Fibroblast of skin of abdomen (primary cell): Measurements from ENCODE around the gene DRAM1. TPM values are rescaled to one million over a fixed set of nuclear protein-coding genes. Genes with fewer than 3 reads are reported as not detected.
A peak's percentile ranks its signal among the peaks of the same experiment; 100 is the strongest.
"Not testable (repeated sequence)": the region's sequence is repeated elsewhere in the genome, so short reads cannot be mapped to it uniquely, and the experiment has no call there.

Source experiments
- DNase-seq: peaks from one replicate; pipeline ENCODE4 v3.0.0-alpha.2; 2013
- polyA plus RNA-seq, 2 experiments: library from polyadenylated mRNA; unstranded; fragments of 120-200 nt; gene quantifications; one replicate each; pipeline ENCODE4 v1.2.1, GENCODE V29; 2013; ENCODE audit not compliant: insufficient read length in 2 of 2

The DRAM1 gene
- polyA plus RNA-seq (2013, experiment 1 of 2; ENCODE audit: insufficient read length), result 39.3 TPM
- polyA plus RNA-seq (2013, experiment 2 of 2; ENCODE audit: insufficient read length), result 40.6 TPM

- DNase-seq, result peak; percentile 90
These were observed at the start of gene DRAM1 for GRCh38 chr12:101876861-101877805. DRAM1 (plus strand) TSS chr12:101877580; CDS start chr12:101877790, 210 bp downstream.

GRCh38 chr12:101828463-101829196 lies 48.8 kb upstream of the DRAM1 start:
- no peak for DNase-seq

- no peak for DNase-seq
These were observed 47.6 kb upstream of the DRAM1 start for GRCh38 chr12:101829639-101830366.

- peak; percentile 93 for DNase-seq
These were observed 46.7 kb upstream of the DRAM1 start, which contains the start of gene GNPTAB for GRCh38 chr12:101830367-101831325. GNPTAB (minus strand) TSS chr12:101830959; CDS start chr12:101830675, 284 bp downstream.

- DNase-seq, result no peak
These were observed 45.4 kb upstream of the DRAM1 start for GRCh38 chr12:101832030-101832429.

- no peak for DNase-seq
These were observed 38.6 kb upstream of the DRAM1 start for GRCh38 chr12:101838628-101839323.

GRCh38 chr12:101839324-101840283 lies 37.8 kb upstream of the DRAM1 start:
- DNase-seq, result peak; percentile 57

- no peak for DNase-seq
These were observed 36.3 kb upstream of the DRAM1 start for GRCh38 chr12:101841069-101841468.

GRCh38 chr12:101845137-101845711 lies 32.2 kb upstream of the DRAM1 start:
- DNase-seq, result no peak

- DNase-seq, result no peak
These were observed 30.1 kb upstream of the DRAM1 start for GRCh38 chr12:101847325-101847724.

GRCh38 chr12:101850199-101850598 lies 27.2 kb upstream of the DRAM1 start:
- DNase-seq, result no peak

GRCh38 chr12:101852998-101853397 lies 24.4 kb upstream of the DRAM1 start:
- DNase-seq, result no peak

GRCh38 chr12:101854747-101855146 lies 22.6 kb upstream of the DRAM1 start:
- no peak for DNase-seq

- DNase-seq, result peak; percentile 69
These were observed 22.0 kb upstream of the DRAM1 start for GRCh38 chr12:101855364-101855884.

GRCh38 chr12:101855976-101856375 lies 21.4 kb upstream of the DRAM1 start:
- DNase-seq, result no peak

GRCh38 chr12:101856614-101857013 lies 20.8 kb upstream of the DRAM1 start:
- DNase-seq, result not testable (repeated sequence)

- DNase-seq, result peak; percentile 96
These were observed 20.3 kb upstream of the DRAM1 start for GRCh38 chr12:101857043-101857558.

GRCh38 chr12:101858361-101858760 lies 19.0 kb upstream of the DRAM1 start:
- DNase-seq, result no peak
